Measurements from ENCODE around the gene GALNT5. TPM values are rescaled to one million over a fixed set of nuclear protein-coding genes. Genes with fewer than 3 reads are reported as not detected.
"Not testable (repeated sequence)": the region's sequence is repeated elsewhere in the genome, so short reads cannot be mapped to it uniquely, and the experiment has no call there.

Gene GALNT5
- total and polyA plus RNA-seq, 3 experiments from 2014 or later, result not detected

DNA sequence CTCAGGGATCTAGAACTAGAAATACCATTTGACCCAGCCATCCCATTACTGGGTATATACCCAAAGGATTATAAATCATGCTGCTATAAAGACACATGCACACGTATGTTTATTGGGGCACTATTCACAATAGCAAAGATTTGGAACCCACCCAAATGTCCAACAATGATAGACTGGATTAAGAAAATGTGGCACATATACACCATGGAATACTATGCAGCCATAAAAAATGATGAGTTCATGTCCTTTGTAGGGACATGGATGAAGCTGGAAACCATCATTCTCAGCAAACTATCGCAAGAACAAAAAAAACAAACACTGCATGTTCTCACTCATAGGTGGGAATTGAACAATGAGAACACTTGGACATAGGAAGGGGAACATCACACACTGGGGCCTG is 33.1 kb upstream of the GALNT5 start:
- H3K9me3 Mint-ChIP-seq; H3K27me3 Mint-ChIP-seq; H3K4me1 Mint-ChIP-seq; H3K36me3 ChIP-seq (ENCODE audit: insufficient read depth, low read length); H3K27ac ChIP-seq (ENCODE audit: low read depth, low read length); H3K27me3 ChIP-seq (ENCODE audit: insufficient read depth, low read length, poor library complexity, severe bottlenecking); CTCF ChIA-PET; H3K9me3 ChIP-seq (ENCODE audit: low read length); DNase-seq; H3K4me1 ChIP-seq (ENCODE audit: insufficient read depth, low read length); POLR2A ChIA-PET; H3K36me3 Mint-ChIP-seq; H3K4me3 ChIP-seq (ENCODE audit: low read length); H3K4me3 Mint-ChIP-seq; H3K27ac Mint-ChIP-seq: not testable (repeated sequence)

DNA sequence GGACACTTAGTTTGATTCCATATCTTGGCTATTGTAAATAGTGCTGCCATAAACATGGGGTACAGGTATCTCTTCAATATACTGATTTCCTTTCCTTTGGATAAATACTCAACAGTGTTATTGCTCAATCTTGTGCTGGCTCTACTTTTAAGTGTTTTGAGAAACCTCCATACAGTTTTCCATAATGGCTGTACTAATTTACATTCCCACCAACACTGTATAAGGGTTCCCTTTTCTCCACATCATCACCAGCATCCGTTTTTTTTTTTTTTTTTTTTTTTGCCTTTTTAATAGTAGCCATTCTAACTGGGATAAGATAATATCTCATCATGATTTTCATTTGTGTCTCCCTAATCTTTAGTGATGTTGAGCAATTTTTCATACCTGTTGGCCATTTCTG is 29.9 kb upstream of the GALNT5 start:
- peaks cover 0 to 4% (median 0%) of the 10 kb centered on the region in 5 donors for H3K9me3 Mint-ChIP-seq

DNA sequence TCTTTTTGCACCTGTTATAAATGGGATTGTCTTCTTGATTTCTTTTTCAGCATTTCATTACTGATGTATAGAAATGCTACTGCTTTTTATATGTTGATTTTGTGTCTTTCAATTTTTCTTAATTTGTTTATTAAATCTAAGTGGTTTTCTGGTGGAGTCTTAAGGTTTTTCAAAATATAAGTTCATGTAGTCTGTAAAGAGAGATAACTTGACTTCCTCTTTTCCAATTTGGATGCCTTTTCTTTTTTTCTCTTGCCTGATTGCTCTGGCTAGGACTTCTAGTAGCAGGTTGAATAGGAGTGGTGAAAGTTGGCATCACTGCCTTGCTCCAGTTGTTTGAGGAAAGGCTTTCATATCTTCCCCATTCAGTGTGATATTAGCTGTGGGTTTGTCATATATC is 28.6 kb upstream of the GALNT5 start:
- H3K4me3 ChIP-seq (ENCODE audit: low read length), result no peak overlapping the region
- no peaks in the 10 kb centered on the region for H3K36me3 ChIP-seq (ENCODE audit: insufficient read depth, low read length)
- H3K27ac ChIP-seq (ENCODE audit: low read depth, low read length), result no peak overlapping the region
- ChIA-PET CTCF (no interaction called here), POLR2A (no interaction called here)
- H3K27me3 Mint-ChIP-seq, result peaks cover 3 to 17% of the 10 kb centered on the region in 2 donors
- H3K9me3 Mint-ChIP-seq, result peaks cover 0 to 3% (median 0%) of the 10 kb centered on the region in 5 donors
- no peaks in the 10 kb centered on the region for H3K4me1 ChIP-seq (ENCODE audit: insufficient read depth, low read length)
- peaks cover 0 to 2% (median 0%) of the 10 kb centered on the region in 3 donors for H3K36me3 Mint-ChIP-seq
- no peaks in the 10 kb centered on the region for H3K4me1 Mint-ChIP-seq
- DNase-seq, result no peak
- no peaks in the 10 kb centered on the region for H3K9me3 ChIP-seq (ENCODE audit: low read length)
- no peaks in the 10 kb centered on the region for H3K27me3 ChIP-seq (ENCODE audit: insufficient read depth, low read length, poor library complexity, severe bottlenecking)
- no peak overlapping the region for H3K27ac Mint-ChIP-seq
- no peak overlapping the region for H3K4me3 Mint-ChIP-seq

More for the DNA sequence above, 29.9 kb upstream of the GALNT5 start:
- POLR2A ChIA-PET, result no interaction called here
- H3K27me3 Mint-ChIP-seq, result peaks cover 0 to 10% of the 10 kb centered on the region in 2 donors
- Histone ChIP-seq H3K9me3 (ENCODE audit: low read length) (no peaks in the 10 kb centered on the region), H3K4me1 (ENCODE audit: insufficient read depth, low read length) (no peaks in the 10 kb centered on the region), H3K36me3 (ENCODE audit: insufficient read depth, low read length) (no peaks in the 10 kb centered on the region), H3K4me3 (ENCODE audit: low read length) (no peak overlapping the region), H3K27me3 (ENCODE audit: insufficient read depth, low read length, poor library complexity, severe bottlenecking) (no peaks in the 10 kb centered on the region), H3K27ac (ENCODE audit: low read depth, low read length) (no peak overlapping the region)
- no peak overlapping the region for H3K4me3 Mint-ChIP-seq
- no peak for DNase-seq
- H3K27ac Mint-ChIP-seq, result no peak overlapping the region
- no peaks in the 10 kb centered on the region for H3K36me3 Mint-ChIP-seq
- H3K4me1 Mint-ChIP-seq, result no peaks in the 10 kb centered on the region
- CTCF ChIA-PET, result no interaction called here

DNA sequence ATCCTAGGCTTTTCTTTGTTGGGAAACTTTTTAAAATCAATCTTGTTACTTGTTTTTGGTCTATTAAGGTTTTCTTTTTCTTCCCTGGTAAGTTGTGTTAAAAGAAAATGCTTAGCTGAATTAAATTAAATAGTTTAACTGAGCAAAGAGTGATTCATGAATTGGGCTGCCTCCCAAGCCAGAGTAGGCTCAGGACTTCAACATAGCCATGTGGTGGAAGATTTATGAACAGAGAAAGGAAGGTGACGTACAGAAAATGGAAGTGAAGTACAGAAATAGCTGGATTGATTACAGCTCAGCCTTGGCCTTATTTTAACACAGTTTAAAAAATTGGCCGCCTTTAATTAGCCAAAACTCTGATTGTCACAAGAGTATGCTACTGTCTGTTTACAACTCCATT is 27.9 kb upstream of the GALNT5 start:
- H3K36me3 Mint-ChIP-seq, result peaks cover 0 to 2% (median 0%) of the 10 kb centered on the region in 3 donors
- Histone ChIP-seq H3K27ac (ENCODE audit: low read depth, low read length) (no peak overlapping the region), H3K4me1 (ENCODE audit: insufficient read depth, low read length) (no peaks in the 10 kb centered on the region), H3K27me3 (ENCODE audit: insufficient read depth, low read length, poor library complexity, severe bottlenecking) (no peaks in the 10 kb centered on the region), H3K36me3 (ENCODE audit: insufficient read depth, low read length) (no peaks in the 10 kb centered on the region), H3K4me3 (ENCODE audit: low read length) (no peak overlapping the region), H3K9me3 (ENCODE audit: low read length) (no peaks in the 10 kb centered on the region)
- peak overlapping the region in 1 of 8 donors; percentile 56 for H3K27ac Mint-ChIP-seq
- H3K27me3 Mint-ChIP-seq, result peaks cover 3 to 17% of the 10 kb centered on the region in 2 donors
- no peak overlapping the region for H3K4me3 Mint-ChIP-seq
- no peaks in the 10 kb centered on the region for H3K4me1 Mint-ChIP-seq
- no peak for DNase-seq
- ChIA-PET POLR2A (no interaction called here), CTCF (no interaction called here)
- no peaks in the 10 kb centered on the region for H3K9me3 Mint-ChIP-seq

DNA sequence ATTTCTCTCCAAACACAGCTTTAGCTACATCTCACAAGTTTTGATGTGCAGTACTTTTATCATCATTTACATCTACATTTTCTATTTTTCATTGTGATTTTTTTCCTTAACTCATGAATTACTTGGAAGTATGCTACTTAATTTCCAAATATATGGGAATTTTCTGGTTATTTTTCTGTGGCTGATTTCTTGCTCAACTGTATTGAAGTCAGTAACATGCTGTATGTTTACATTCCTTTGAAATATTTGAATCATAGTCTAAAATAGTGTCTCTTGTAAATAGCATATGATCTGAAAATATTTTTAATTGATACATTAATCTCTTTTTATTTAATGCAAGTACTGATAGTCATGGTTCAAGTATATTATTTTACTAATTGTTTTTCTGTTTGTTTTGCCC is 26.0 kb upstream of the GALNT5 start:
- H3K4me1 Mint-ChIP-seq, result no peaks in the 10 kb centered on the region
- ChIA-PET POLR2A (no interaction called here), CTCF (no interaction called here)
- no peak overlapping the region for H3K4me3 ChIP-seq (ENCODE audit: low read length)
- DNase-seq, result no peak
- peaks cover 3 to 27% of the 10 kb centered on the region in 2 donors for H3K27me3 Mint-ChIP-seq
- H3K4me3 Mint-ChIP-seq, result no peak overlapping the region
- H3K4me1 ChIP-seq (ENCODE audit: insufficient read depth, low read length), result no peaks in the 10 kb centered on the region
- no peaks in the 10 kb centered on the region for H3K9me3 Mint-ChIP-seq
- H3K27ac Mint-ChIP-seq, result no peak overlapping the region
- no peak overlapping the region for H3K27ac ChIP-seq (ENCODE audit: low read depth, low read length)
- no peaks in the 10 kb centered on the region for H3K27me3 ChIP-seq (ENCODE audit: insufficient read depth, low read length, poor library complexity, severe bottlenecking)
- no peaks in the 10 kb centered on the region for H3K36me3 ChIP-seq (ENCODE audit: insufficient read depth, low read length)
- no peaks in the 10 kb centered on the region for H3K9me3 ChIP-seq (ENCODE audit: low read length)
- peaks cover 0 to 2% (median 0%) of the 10 kb centered on the region in 3 donors for H3K36me3 Mint-ChIP-seq

DNA sequence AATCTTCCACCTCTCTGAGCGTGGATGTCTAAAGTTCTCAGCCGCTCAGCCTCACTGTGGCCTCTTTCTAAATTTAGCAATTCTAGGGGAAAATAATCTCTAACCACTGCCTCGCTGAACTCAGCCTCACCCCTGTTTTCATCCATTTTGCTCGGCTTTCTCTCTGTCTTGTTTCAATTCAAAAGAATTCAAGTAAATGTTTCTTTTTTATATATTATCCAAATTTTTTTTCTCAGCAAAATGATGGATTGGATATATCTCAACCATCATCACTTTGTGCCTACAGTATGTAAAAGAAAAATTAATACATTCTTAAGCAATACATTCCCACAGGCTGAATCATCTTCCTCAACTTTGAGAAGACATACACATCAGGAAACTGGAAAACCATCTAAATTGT is 24.0 kb upstream of the GALNT5 start:
- no peak overlapping the region for H3K4me3 ChIP-seq (ENCODE audit: low read length)
- H3K9me3 ChIP-seq (ENCODE audit: low read length), result no peaks in the 10 kb centered on the region
- DNase-seq, result no peak
- no peaks in the 10 kb centered on the region for H3K27me3 ChIP-seq (ENCODE audit: insufficient read depth, low read length, poor library complexity, severe bottlenecking)
- H3K27ac ChIP-seq (ENCODE audit: low read depth, low read length), result no peak overlapping the region
- H3K4me1 Mint-ChIP-seq, result no peaks in the 10 kb centered on the region
- H3K36me3 ChIP-seq (ENCODE audit: insufficient read depth, low read length), result no peaks in the 10 kb centered on the region
- no peaks in the 10 kb centered on the region for H3K4me1 ChIP-seq (ENCODE audit: insufficient read depth, low read length)
- H3K36me3 Mint-ChIP-seq, result peaks cover 0 to 2% (median 0%) of the 10 kb centered on the region in 3 donors
- peaks cover 6 to 35% of the 10 kb centered on the region in 2 donors for H3K27me3 Mint-ChIP-seq
- ChIA-PET CTCF (no interaction called here), POLR2A (no interaction called here)
- no peak overlapping the region for H3K27ac Mint-ChIP-seq
- no peak overlapping the region for H3K4me3 Mint-ChIP-seq
- H3K9me3 Mint-ChIP-seq, result no peaks in the 10 kb centered on the region

DNA sequence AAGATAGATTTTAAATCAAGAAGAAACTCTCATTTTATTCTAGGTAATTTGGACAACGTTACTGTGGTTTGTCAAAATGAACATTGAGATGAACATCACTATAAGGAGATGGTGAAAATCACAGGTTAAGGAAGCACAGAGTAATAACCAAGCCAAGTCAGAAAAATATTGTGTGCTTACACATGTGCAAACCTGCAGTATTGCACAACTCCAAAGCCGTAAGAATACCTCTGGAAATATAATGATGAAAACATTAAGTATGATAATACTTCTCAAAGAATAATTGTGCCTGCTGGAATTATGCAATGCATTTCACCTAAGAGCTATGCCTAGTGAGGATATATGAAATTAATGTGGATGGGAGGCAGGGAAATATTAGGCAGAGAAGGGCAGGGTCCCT is 21.1 kb upstream of the GALNT5 start:
- Mint-ChIP-seq H3K27me3 (peaks cover 6 to 34% of the 10 kb centered on the region in 2 donors), H3K36me3 (peaks cover 0 to 2% (median 0%) of the 10 kb centered on the region in 3 donors), H3K27ac (no peak overlapping the region), H3K4me1 (no peaks in the 10 kb centered on the region), H3K9me3 (no peaks in the 10 kb centered on the region), H3K4me3 (no peak overlapping the region)
- H3K27ac ChIP-seq (ENCODE audit: low read depth, low read length), result no peak overlapping the region
- ChIA-PET CTCF (no interaction called here), POLR2A (no interaction called here)
- no peaks in the 10 kb centered on the region for H3K9me3 ChIP-seq (ENCODE audit: low read length)
- no peaks in the 10 kb centered on the region for H3K4me1 ChIP-seq (ENCODE audit: insufficient read depth, low read length)
- DNase-seq, result no peak
- H3K36me3 ChIP-seq (ENCODE audit: insufficient read depth, low read length), result no peaks in the 10 kb centered on the region
- H3K27me3 ChIP-seq (ENCODE audit: insufficient read depth, low read length, poor library complexity, severe bottlenecking), result no peaks in the 10 kb centered on the region
- H3K4me3 ChIP-seq (ENCODE audit: low read length), result no peak overlapping the region

DNA sequence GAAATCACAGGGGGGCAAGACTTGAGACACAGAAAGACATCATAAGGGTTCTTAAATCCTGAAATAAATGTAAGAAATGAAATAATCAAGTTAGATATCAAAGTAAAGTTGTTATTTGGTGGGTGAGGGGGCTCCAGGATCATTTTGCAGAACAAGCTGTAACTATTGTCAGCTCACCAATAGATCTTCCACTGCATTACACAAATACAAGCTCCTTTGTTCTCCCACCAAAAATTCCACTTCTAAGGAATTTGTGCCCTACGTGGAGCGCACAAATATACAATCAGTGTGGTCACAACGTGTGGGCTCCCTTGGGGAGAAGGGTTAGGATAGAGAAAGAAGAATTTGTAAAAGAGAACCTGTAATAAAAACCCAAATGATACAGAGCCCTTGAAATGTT is 19.2 kb upstream of the GALNT5 start:
- peaks cover 0 to under 1% (median 0%) of the 10 kb centered on the region in 3 donors for H3K36me3 Mint-ChIP-seq
- CTCF ChIA-PET, result no interaction called here

DNA sequence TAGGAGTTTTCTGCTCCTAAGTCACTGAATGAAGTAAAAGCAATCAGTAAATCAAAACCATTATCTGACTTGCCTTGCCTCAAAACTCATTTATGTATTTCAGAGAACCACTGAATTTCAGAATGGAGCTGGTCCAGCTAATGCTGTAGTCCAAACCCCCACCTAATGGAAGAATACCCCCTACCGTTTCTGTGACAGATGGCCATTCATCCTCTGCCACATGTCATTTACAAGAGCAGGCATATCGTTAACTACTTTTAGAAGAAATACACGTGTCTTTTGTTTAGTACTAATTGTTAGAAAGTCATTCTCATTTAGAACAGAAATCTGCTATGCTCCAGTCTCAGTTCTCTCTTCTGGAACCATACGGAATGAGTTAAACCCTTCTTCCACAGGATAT is 12.8 kb upstream of the GALNT5 start:
- Mint-ChIP-seq H3K36me3 (no peaks in the 10 kb centered on the region), H3K4me1 (no peaks in the 10 kb centered on the region), H3K27me3 (peaks cover 0 to 4% of the 10 kb centered on the region in 2 donors), H3K27ac (no peak overlapping the region), H3K4me3 (no peak overlapping the region), H3K9me3 (no peaks in the 10 kb centered on the region)
- CTCF ChIA-PET, result no interaction called here
- Histone ChIP-seq H3K36me3 (ENCODE audit: insufficient read depth, low read length) (no peaks in the 10 kb centered on the region), H3K4me1 (ENCODE audit: insufficient read depth, low read length) (no peaks in the 10 kb centered on the region), H3K9me3 (ENCODE audit: low read length) (no peaks in the 10 kb centered on the region), H3K4me3 (ENCODE audit: low read length) (no peak overlapping the region), H3K27me3 (ENCODE audit: insufficient read depth, low read length, poor library complexity, severe bottlenecking) (no peaks in the 10 kb centered on the region), H3K27ac (ENCODE audit: low read depth, low read length) (no peak overlapping the region)
- no peak for DNase-seq
- POLR2A ChIA-PET, result no interaction called here

More for the DNA sequence above, 19.2 kb upstream of the GALNT5 start:
- Mint-ChIP-seq H3K4me3 (no peak overlapping the region), H3K27me3 (peaks cover 6 to 21% of the 10 kb centered on the region in 2 donors), H3K27ac (no peak overlapping the region), H3K9me3 (no peaks in the 10 kb centered on the region), H3K4me1 (no peaks in the 10 kb centered on the region)
- Histone ChIP-seq H3K4me3 (ENCODE audit: low read length) (no peak overlapping the region), H3K27me3 (ENCODE audit: insufficient read depth, low read length, poor library complexity, severe bottlenecking) (no peaks in the 10 kb centered on the region), H3K36me3 (ENCODE audit: insufficient read depth, low read length) (no peaks in the 10 kb centered on the region), H3K9me3 (ENCODE audit: low read length) (no peaks in the 10 kb centered on the region), H3K27ac (ENCODE audit: low read depth, low read length) (no peak overlapping the region), H3K4me1 (ENCODE audit: insufficient read depth, low read length) (no peaks in the 10 kb centered on the region)
- DNase-seq, result no peak
- POLR2A ChIA-PET, result no interaction called here

All from CD8-positive, alpha-beta memory T cell (primary cell).